Fibroblast of the aortic adventitia (primary cell): Measurements from ENCODE around the gene BCL10. TPM values are rescaled to one million over a fixed set of nuclear protein-coding genes. Genes with fewer than 3 reads are reported as not detected.
A peak's percentile ranks its signal among the peaks of the same experiment; 100 is the strongest.

ENCODE experiments used
- DNase-seq: peaks from one replicate; pipeline ENCODE4 v3.0.0-alpha.2; 2010; ENCODE audit warnings: low read depth
- H3K4me3 ChIP-seq: 2 replicates; pipeline ENCODE4 v1.5.1; 2011; ENCODE audit warnings: low read depth, mild to moderate bottlenecking, control low read depth, low read length, moderate library complexity
- CTCF ChIP-seq: IDR thresholded peaks from 2 replicates; pipeline ENCODE4 v1.5.1; 2011; ENCODE audit warnings: mild to moderate bottlenecking, low read length, control low read depth, inconsistent platforms; ENCODE audit not compliant: insufficient read depth
- total RNA-seq: library from RNA; depleted of rRNA; stranded (reverse); fragments of >200 nt; gene quantifications from 2 replicates; pipeline ENCODE4 v1.2.3, GENCODE V29; 2012; ENCODE audit warnings: low replicate concordance

Gene BCL10
- total RNA-seq, 1 donor, result 44.7 TPM

- no peak for TF ChIP-seq CTCF
- DNase-seq, result no peak
- no peak overlapping the region for H3K4me3 ChIP-seq
Observed at GRCh38 chr1:85290826-85291225, 14.4 kb upstream of the BCL10 start.

- DNase-seq, result no peak
- no peak overlapping the region for H3K4me3 ChIP-seq
- no peak for TF ChIP-seq CTCF
Observed at GRCh38 chr1:85289848-85290335, 13.5 kb upstream of the BCL10 start.

DNA sequence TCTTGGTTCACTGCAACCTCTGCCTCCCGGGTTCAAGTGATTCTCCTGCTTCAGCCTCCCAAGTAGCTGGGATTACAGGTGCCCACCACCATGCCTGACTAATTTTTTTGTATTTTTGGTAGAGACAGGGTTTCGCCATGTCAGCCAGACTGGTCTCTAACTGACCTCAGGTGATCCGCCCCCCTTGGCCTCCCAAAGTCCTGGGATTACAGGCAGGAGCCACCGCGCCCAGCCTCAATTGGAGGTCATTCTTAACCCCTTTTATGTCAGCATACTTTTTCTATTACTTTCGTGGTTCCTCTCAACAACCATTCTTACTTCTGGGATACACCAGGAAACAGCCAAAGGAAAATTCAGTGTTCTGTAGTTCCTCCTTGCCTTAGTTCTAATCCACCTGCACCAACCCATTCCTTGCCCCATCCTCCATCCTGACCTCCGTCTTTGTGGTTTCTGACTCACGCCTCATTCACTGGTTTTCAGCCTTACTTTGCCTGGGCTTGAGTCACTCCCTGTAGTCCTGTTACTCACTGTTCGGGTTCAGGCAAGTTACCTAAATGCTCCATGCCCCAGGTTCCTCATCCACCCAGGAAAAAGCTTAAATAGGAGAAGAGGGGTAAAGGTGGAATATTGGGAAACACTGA, 12.9 kb upstream of the BCL10 start:
- TF ChIP-seq CTCF, result no peak
- peak; percentile 84 for DNase-seq

DNA sequence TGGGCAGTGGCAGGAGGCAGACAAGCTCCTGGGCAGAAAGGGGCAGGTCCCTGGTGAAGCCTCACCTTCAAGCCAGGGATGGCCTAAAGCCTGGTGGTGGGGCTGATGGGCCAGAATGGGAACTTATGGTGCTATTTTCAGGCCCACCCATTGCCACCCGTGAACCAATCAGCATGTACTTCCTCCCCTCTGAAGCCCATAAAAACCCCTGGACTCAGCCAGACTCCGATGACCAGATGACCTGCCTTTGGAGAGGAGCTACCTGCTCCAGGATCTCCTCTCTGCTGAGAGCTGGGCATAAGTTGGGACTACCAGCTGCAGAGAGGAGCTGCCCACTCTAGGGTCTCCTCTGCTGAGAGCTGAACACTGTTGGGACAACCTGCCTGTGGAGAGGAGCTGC, 7.8 kb upstream of the BCL10 start:
- TF ChIP-seq CTCF, result no peak
- DNase-seq, result no peak
- H3K4me3 ChIP-seq, result no peak overlapping the region

More for the DNA sequence above, 12.9 kb upstream of the BCL10 start:
- no peak overlapping the region for H3K4me3 ChIP-seq

DNA sequence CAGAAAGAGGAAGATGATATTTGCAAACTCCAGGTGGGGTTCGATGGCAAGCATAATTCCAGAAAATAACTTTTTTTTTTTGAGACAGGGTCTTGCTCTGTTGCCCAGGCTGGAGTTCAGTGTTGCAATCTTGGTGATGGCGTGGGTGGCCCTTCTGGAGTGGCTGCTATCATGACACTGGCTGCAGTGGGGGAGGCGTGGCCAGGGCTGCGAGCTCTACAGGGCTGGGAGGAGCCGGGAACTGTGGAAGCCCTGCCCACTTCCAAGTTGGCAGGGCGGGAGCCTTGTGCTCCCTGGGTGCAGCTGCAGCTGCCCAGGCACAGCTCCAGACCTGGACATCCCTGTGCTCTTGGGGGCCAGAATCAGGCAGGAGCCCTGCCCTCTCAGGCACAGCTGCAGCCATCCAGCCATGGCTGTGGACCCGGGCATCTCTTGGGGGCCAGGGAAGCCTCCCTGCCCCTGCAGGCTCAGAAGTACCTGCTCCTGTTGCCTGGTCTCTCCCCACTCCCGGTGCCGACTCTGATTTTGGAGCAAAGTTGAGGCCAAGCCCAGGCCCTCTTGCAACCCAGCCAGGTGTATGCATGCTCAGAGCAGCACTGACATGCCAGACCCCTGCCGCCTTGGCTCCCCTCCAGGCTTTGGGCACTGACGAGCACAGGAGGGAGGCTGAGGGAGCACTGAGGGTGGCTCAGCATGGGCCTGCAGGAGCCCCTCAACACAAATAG, 7.2 kb upstream of the BCL10 start:
- no peak for TF ChIP-seq CTCF
- no peak overlapping the region for H3K4me3 ChIP-seq
- no peak for DNase-seq

GRCh38 chr1:85282424-85282823, 6.0 kb upstream of the BCL10 start:
- H3K4me3 ChIP-seq, result no peak overlapping the region
- no peak for TF ChIP-seq CTCF
- DNase-seq, result no peak

DNA sequence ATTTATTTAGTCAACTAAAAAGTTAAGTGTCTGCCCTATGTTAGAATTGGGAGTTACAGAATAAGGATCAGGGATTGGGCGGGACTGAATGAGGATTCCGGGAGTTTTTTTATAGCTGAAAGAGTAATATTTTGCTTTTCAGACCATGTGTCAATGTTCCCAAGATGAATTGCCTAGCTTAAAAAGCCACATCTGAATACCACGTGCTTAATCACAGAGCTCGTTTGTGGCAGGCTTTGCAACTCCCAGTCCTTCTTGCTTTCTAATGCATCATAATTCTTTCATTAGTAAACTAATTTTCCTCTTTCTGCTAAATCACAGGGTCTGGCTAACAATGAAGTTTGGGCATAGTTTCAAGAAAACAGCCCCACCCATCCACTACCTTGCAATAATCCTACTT, 4.2 kb upstream of the BCL10 start:
- TF ChIP-seq CTCF, result no peak
- no peak overlapping the region for H3K4me3 ChIP-seq
- DNase-seq, result peak; percentile 36
